C4-2B (cell line): ENCODE data around the gene OSBPL10.
"Not testable (repeated sequence)": the region's sequence is repeated elsewhere in the genome, so short reads cannot be mapped to it uniquely, and the experiment has no call there.

Experiments used
- H3K27ac ChIP-seq: fragments of 450-650 bp; 2 replicates; pipeline ENCODE4 v1.5.1; 2017
- CTCF ChIP-seq: fragments of 450-650 bp; conservative IDR thresholded peaks from 2 replicates; pipeline ENCODE4 v1.5.1; 2017; ENCODE audit warnings: mild to moderate bottlenecking
- ZFX ChIP-seq: fragments of 450-650 bp; IDR thresholded peaks from 2 replicates; pipeline ENCODE4 v1.6.1; 2017

OSBPL10 gene, protein sequence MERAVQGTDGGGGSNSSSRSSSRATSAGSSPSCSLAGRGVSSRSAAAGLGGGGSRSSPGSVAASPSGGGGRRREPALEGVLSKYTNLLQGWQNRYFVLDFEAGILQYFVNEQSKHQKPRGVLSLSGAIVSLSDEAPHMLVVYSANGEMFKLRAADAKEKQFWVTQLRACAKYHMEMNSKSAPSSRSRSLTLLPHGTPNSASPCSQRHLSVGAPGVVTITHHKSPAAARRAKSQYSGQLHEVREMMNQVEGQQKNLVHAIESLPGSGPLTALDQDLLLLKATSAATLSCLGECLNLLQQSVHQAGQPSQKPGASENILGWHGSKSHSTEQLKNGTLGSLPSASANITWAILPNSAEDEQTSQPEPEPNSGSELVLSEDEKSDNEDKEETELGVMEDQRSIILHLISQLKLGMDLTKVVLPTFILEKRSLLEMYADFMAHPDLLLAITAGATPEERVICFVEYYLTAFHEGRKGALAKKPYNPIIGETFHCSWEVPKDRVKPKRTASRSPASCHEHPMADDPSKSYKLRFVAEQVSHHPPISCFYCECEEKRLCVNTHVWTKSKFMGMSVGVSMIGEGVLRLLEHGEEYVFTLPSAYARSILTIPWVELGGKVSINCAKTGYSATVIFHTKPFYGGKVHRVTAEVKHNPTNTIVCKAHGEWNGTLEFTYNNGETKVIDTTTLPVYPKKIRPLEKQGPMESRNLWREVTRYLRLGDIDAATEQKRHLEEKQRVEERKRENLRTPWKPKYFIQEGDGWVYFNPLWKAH

DNA sequence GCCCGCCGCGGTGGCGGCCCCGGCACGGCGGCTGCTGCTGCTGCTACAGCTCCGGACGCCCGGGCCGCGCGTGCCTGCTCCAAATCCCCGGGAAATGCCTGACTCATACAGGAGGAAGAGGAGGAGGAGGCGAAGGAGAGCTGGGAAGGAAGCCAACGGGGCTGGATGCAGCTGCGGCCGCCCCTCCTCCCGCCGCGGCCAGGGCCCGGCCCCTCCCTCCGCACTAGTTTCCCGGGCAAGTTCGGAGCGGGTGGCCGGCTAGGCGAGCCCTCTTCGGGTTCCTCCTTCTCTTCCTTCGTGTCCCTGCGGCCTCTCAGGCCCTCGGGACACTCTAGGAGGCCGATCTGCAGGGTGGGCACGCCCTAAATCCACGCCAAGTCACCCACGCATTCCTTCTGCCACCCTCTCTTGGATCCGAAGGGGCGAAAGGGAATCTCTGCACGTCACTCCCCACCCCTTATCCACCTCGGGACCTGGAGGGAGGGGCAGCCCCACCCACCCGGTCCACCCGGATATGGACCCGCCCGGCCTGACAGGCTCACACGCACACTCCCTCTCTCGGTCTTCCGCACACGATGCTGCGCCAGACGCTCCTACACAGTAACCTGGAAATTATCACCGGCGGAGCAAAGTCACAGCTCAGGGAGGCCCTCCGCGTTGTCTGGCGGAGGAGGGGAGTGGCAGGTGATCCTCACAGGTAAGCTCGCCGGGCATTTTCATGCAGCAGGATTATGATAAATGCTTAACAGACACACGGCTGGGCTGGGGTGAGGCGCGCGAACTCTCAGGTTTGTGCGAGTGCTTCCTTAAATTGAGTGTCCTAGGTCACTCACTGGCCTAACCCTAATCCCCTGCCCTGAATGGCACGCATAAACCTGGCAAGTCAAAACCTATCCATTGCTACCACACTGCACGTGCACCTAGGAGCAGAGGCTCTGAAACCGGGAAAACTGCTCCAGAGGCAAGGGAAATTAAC is at the start of gene OSBPL10, which contains the start of gene ZNF860:
TSS of gene OSBPL10 (minus strand) at position 57 of the 976 bp plus-strand sequence. CDS start 83 bp downstream, outside the sequence.
TSS of gene ZNF860 (plus strand) at position 545 of the 976 bp plus-strand sequence. CDS start 7,330 bp downstream, outside the sequence.
- no peak; the same call in 1 of the 2 replicates for TF ChIP-seq CTCF
- peak within 1 kb of the TSS; percentile 62 for H3K27ac ChIP-seq

- H3K27ac ChIP-seq = no peak overlapping the region
- TF ChIP-seq CTCF = no peak
- no peak for TF ChIP-seq ZFX
Observed at GRCh38 chr3:32026593-32026992, 45.5 kb upstream of the OSBPL10 start.

- H3K27ac ChIP-seq = no peak overlapping the region
- no peak for TF ChIP-seq ZFX
Observed at GRCh38 chr3:32022947-32023346, 41.9 kb upstream of the OSBPL10 start.

GRCh38 chr3:32021748-32022147 is 40.7 kb upstream of the OSBPL10 start:
- no peak overlapping the region for H3K27ac ChIP-seq
- TF ChIP-seq ZFX = no peak
- TF ChIP-seq CTCF = no peak

DNA sequence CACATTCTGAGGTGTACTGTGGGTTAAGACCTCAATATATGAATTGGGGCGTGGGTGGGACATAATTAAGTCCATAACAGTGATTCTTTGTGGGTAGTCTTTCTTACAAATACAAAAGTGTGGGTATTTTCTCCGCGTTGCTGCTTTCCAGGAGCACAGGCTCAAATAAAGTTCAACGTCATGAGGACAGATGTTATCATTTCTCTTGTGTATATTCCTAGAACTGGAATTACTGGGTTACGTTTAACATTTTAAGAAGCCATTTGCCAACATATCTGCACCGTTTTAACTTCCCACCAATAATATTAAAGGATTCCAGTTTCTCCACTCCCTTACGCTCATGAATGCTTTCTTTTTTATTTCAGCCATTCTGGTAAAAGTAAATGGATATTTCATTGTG is 40.1 kb upstream of the OSBPL10 start:
- TF ChIP-seq CTCF = no peak
- no peak for TF ChIP-seq ZFX
- H3K27ac ChIP-seq = no peak overlapping the region

DNA sequence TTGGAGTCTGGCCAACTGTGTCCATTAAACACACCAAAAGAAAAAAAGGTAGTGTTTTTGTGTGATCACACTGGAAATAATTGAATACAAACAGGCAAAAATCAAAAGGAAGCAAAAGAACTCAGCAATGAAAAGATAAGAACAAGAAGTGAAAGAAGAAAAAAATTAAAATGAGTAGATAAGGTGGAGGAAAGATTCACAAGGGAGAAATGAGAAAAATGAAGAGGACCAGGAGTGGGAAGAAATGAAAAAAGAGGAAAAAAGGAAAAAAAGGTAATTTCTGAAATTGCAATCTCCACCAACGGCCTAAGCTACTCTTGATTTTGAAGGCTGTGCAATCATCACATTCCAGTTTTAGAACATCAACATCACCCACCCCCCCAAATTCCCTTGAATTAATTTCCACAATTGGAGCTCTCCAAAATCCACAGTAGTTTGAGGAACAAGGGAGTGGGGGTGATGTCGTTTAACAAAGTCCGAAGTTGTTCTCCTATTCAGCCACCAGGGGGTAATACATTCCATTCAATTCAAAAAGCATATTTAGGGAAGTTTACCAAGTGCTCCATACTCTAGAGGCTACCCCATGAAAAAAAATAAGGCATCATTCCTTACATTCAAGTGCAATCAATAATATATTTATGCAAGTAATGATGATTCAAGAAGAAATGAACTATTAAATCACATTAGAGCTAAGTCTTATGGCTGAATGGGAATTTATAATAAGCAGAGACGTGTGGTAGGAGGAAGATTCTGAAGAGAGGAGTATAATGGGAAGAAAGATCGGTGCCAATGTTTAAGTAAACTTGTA is 37.9 kb upstream of the OSBPL10 start:
- TF ChIP-seq CTCF (peak; percentile 78), ZFX (no peak)
- H3K27ac ChIP-seq = no peak overlapping the region

DNA sequence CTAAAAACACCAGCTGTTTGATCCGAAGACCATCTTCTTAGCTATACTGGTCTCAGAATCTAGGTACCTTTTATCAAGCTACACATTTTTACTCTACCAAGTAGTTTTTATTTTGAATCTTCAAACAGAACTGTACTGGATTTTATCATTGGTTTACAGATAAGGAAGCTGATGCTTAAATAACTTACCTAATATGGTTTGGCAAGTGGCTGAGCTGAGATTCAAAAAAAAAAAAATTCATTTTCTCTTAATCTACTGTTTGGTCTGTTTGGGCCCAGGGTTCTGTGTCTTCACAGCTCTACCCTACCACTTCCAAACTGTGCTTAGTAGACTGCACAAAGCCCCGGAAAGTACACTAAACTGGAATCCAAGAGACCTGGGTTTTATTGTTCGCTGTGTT is 36.2 kb upstream of the OSBPL10 start:
- TF ChIP-seq ZFX (no peak), CTCF (no peak)
- no peak overlapping the region for H3K27ac ChIP-seq

GRCh38 chr3:32015638-32016037 is 34.6 kb upstream of the OSBPL10 start:
- not testable (repeated sequence) for H3K27ac ChIP-seq

GRCh38 chr3:32010699-32011098 is 29.6 kb upstream of the OSBPL10 start:
- H3K27ac ChIP-seq = not testable (repeated sequence)
